ENCODE data around the gene ANKMY1. TPM values are rescaled to one million over a fixed set of nuclear protein-coding genes. Genes with fewer than 3 reads are reported as not detected.

Gene ANKMY1
- total RNA-seq, 1 experiment from 2014 or later: 28.3 TPM

- Histone ChIP-seq H3K9me3 (ENCODE audit: control insufficient read depth in 1 of 2, insufficient read depth in 1 of 2, low read depth in 1 of 2, low read length in 2 of 2) (no peaks in the 10 kb centered on the region), H3K4me3 (replicated peaks in 1 of 2; ENCODE audit: low read depth in 1 of 2, low read length in 2 of 2) (no peak overlapping the region), H3K27me3 (ENCODE audit: insufficient read depth, low read length) (no peaks in the 10 kb centered on the region), H3K36me3 (ENCODE audit: control insufficient read depth in 1 of 2, insufficient read depth in 2 of 2, low read length in 2 of 2) (peaks cover 0 to 14% of the 10 kb centered on the region in 2 experiments; a peak in 2 of 4 replicates), H2AFZ (ENCODE audit: low read depth, low read length, poor library complexity, severe bottlenecking) (no peak overlapping the region), H3K4me1 (ENCODE audit: control insufficient read depth in 1 of 2, insufficient read depth in 2 of 2, low read length in 2 of 2) (peaks cover 0 to 11% of the 10 kb centered on the region in 2 experiments; a peak in 1 of 4 replicates), H3K27ac (ENCODE audit: low read depth, low read length) (no peak overlapping the region), H3K9me2 (ENCODE audit: insufficient read depth) (no peaks in the 10 kb centered on the region), H3K79me2 (ENCODE audit: insufficient read depth, low read length) (peaks cover 21% of the 10 kb centered on the region; the same call in 1 of the 2 replicates), H3K4me2 (ENCODE audit: low read length) (no peak overlapping the region), H4K20me1 (ENCODE audit: insufficient read depth) (no peaks in the 10 kb centered on the region), H3K9ac (ENCODE audit: low read length) (no peak overlapping the region)
- TF ChIP-seq MAX (IDR thresholded peaks at IDR 0.05) (no peak), EZH2phosphoT487 (IDR thresholded peaks at IDR 0.05; ENCODE audit: borderline replicate concordance) (no peak), EZH2 (IDR thresholded peaks at IDR 0.05) (no peak), SP1 (IDR thresholded peaks at IDR 0.05; ENCODE audit: low read depth) (no peak), POLR2AphosphoS5 (IDR thresholded peaks at IDR 0.05; ENCODE audit: low read depth, low read length) (no peak), ATF3 (IDR thresholded peaks at IDR 0.05) (no peak), EGR1 (IDR thresholded peaks at IDR 0.05; ENCODE audit: low read depth) (no peak)
- CTCF ChIA-PET: no interaction called here
- RAD21 ChIA-PET (ENCODE audit: low non-redundant PET in 1 of 2, low total read pairs in 2 of 2, uncharacterized antibody in 2 of 2, unreplicated experiment in 2 of 2): no interaction called here
- POLR2A ChIA-PET: no interaction called here
- DNase-seq (ENCODE audit: low read depth, low spot score) (no peak), ATAC-seq (no peak)
- intact Hi-C loops (cut with micrococcal nuclease): no loop called here
- BruUV-seq (replicated peaks): no TSS peak
These were observed 98.2 kb downstream of the ANKMY1 start for GRCh38 chr2:240459401-240460252.

- ChIA-PET CTCF (no interaction called here), POLR2A (no interaction called here), RAD21 (ENCODE audit: low non-redundant PET in 1 of 2, low total read pairs in 2 of 2, uncharacterized antibody in 2 of 2, unreplicated experiment in 2 of 2) (no interaction called here)
- ATAC-seq (no peak), DNase-seq (ENCODE audit: low read depth, low spot score) (no peak)
- H3K36me3 ChIP-seq (ENCODE audit: control insufficient read depth in 1 of 2, insufficient read depth in 2 of 2, low read length in 2 of 2): peaks cover 0 to 7% of the 10 kb centered on the region in 2 experiments; a peak in 2 of 4 replicates
- BruUV-seq (replicated peaks): no TSS peak
- no peak overlapping the region for H3K27ac ChIP-seq (ENCODE audit: low read depth, low read length)
- peaks cover 28% of the 10 kb centered on the region; the same call in 1 of the 2 replicates for H3K79me2 ChIP-seq (ENCODE audit: insufficient read depth, low read length)
- H3K27me3 ChIP-seq (ENCODE audit: insufficient read depth, low read length): no peaks in the 10 kb centered on the region
- no peaks in the 10 kb centered on the region for H3K9me3 ChIP-seq (ENCODE audit: control insufficient read depth in 1 of 2, insufficient read depth in 1 of 2, low read depth in 1 of 2, low read length in 2 of 2)
- no peaks in the 10 kb centered on the region for H4K20me1 ChIP-seq (ENCODE audit: insufficient read depth)
- no peak overlapping the region for H2AFZ ChIP-seq (ENCODE audit: low read depth, low read length, poor library complexity, severe bottlenecking)
- no peak overlapping the region for H3K4me3 ChIP-seq (replicated peaks in 1 of 2; ENCODE audit: low read depth in 1 of 2, low read length in 2 of 2)
- no peak overlapping the region for H3K4me2 ChIP-seq (ENCODE audit: low read length)
- no peak overlapping the region for H3K9ac ChIP-seq (ENCODE audit: low read length)
- H3K9me2 ChIP-seq (ENCODE audit: insufficient read depth): no peaks in the 10 kb centered on the region
- H3K4me1 ChIP-seq (ENCODE audit: control insufficient read depth in 1 of 2, insufficient read depth in 2 of 2, low read length in 2 of 2): peaks cover 0 to 11% of the 10 kb centered on the region in 2 experiments; a peak in 1 of 4 replicates
- intact Hi-C loops (cut with micrococcal nuclease): no loop called here
- no peak for TF ChIP-seq ELF1 (IDR thresholded peaks at IDR 0.05; ENCODE audit: borderline replicate concordance, low read depth)
- TF ChIP-seq SIN3A (IDR thresholded peaks at IDR 0.05; ENCODE audit: low read depth): no peak
- no peak for TF ChIP-seq POLR2A (IDR thresholded peaks at IDR 0.05; ENCODE audit: borderline replicate concordance, extremely low read depth, insufficient read depth, insufficient read length)
- no peak for TF ChIP-seq CTCF (IDR thresholded peaks at IDR 0.05 in 2 of 3, conservative IDR thresholded peaks at IDR 0.05 in 1 of 3; ENCODE audit: borderline replicate concordance in 1 of 3, insufficient read depth in 1 of 3, low read depth in 2 of 3, low read length in 2 of 3)
- TF ChIP-seq ZBTB33 (IDR thresholded peaks at IDR 0.05; ENCODE audit: extremely low read depth, insufficient replicate concordance, low read length): no peak
- no peak for TF ChIP-seq ZNF274 (IDR thresholded peaks at IDR 0.05; ENCODE audit: low read depth, low read length)
- no peak for TF ChIP-seq MAX (IDR thresholded peaks at IDR 0.05)
- TF ChIP-seq SRF (IDR thresholded peaks at IDR 0.05; ENCODE audit: low read depth): no peak
These were observed 98.8 kb downstream of the ANKMY1 start for GRCh38 chr2:240458900-240459391.

All from HCT116 (cell line).